Gastrocnemius medialis (tissue), 4 donors: Measurements from ENCODE around the gene GABARAP. TPM values are rescaled to one million over a fixed set of nuclear protein-coding genes. Genes with fewer than 3 reads are reported as not detected.
A peak's percentile ranks its signal among the peaks of the same experiment; 100 is the strongest.
"Not testable (repeated sequence)": the region's sequence is repeated elsewhere in the genome, so short reads cannot be mapped to it uniquely, and the experiment has no call there.

Experiments used
- ATAC-seq, 2 donors: fragments of 150-250 bp; one replicate each; pipeline ENCODE4 v1.9.1; 2016
- DNase-seq, 2 donors: peaks; one replicate each; pipeline ENCODE4 v3.0.0-alpha.2; 2019
- H3K27ac ChIP-seq, 4 donors: fragments of 200-600 bp; sonication (generic); 1 replicate in 1 of 4; 2 replicates in 3 of 4; pipeline ENCODE4 v1.5.1; 2016 to 2018; ENCODE audit warnings: mild to moderate bottlenecking in 2 of 4, moderate library complexity in 1 of 4
- H3K27me3 ChIP-seq, 3 donors: fragments of 200-600 bp; sonication (generic) in 2 of 3; 1 replicate in 1 of 3; 2 replicates in 2 of 3; pipeline versions ENCODE4 v1.5.1 to v1.6.0; 2016 to 2019; ENCODE audit warnings: mild to moderate bottlenecking in 1 of 3, moderate library complexity in 1 of 3
- H3K36me3 ChIP-seq, 2 donors: fragments of 200-600 bp; sonication (generic) in 1 of 2; one replicate each; pipeline ENCODE4 v1.5.1; 2017 to 2018
- H3K4me1 ChIP-seq, 2 donors: fragments of 200-600 bp; sonication (generic) in 1 of 2; one replicate each; pipeline ENCODE4 v1.5.1; 2016 to 2017; ENCODE audit warnings: mild to moderate bottlenecking in 2 of 2
- H3K4me3 ChIP-seq, 4 donors: fragments of 200-600 bp; sonication (generic) in 3 of 4; 1 replicate in 1 of 4; 2 replicates in 3 of 4; pipeline ENCODE4 v1.5.1; 2016 to 2019; ENCODE audit warnings: mild to moderate bottlenecking in 2 of 4
- H3K9me3 ChIP-seq, 3 donors: fragments of 200-600 bp; sonication (generic) in 2 of 3; 1 replicate in 1 of 3; 2 replicates in 2 of 3; pipeline ENCODE4 v1.5.1; 2016 to 2019
- POLR2A ChIP-seq, 2 donors: fragments of 450-650 bp; IDR thresholded peaks; one replicate each; pipeline ENCODE4 v1.6.1; 2017; ENCODE audit warnings: antibody characterized with exemption in 2 of 2, mild to moderate bottlenecking in 2 of 2, moderate library complexity in 2 of 2
- in situ Hi-C, 4 donors: fragments of 200-750 bp; cut with MboI; loops; one replicate each; pipeline versions ENCODE4 v1.15.0 to v1.8.0; 2017; ENCODE audit warnings: low sequenced_read_pairs in 4 of 4
- intact Hi-C: fragments of 100-400 bp; cut with DNase I; formaldehyde crosslinking; loops from one replicate; pipeline ENCODE4 v1.15.1; 2023; ENCODE audit warnings: low total_unique reads
- total RNA-seq, 4 donors: library from RNA; depleted of rRNA; stranded (reverse); fragments of >200 nt; gene quantifications; one replicate each; pipeline versions ENCODE4 v1.1.0 to v1.2.3, GENCODE V29; 2016
- TF ChIP-seq, protein P1 (sequence below), 5 experiments: fragments of 450-650 bp in 3 of 5; fragments of 200-600 bp in 2 of 5; sonication (generic) in 2 of 5; IDR thresholded peaks in 4 of 5; conservative IDR thresholded peaks in 1 of 5; 1 replicate in 4 of 5; 2 replicates in 1 of 5; pipeline ENCODE4 v1.5.1; 2016 to 2019; ENCODE audit warnings: antibody characterized with exemption in 5 of 5, mild to moderate bottlenecking in 3 of 5, moderate library complexity in 3 of 5

GABARAP gene
- total RNA-seq, 4 donors from 2014 or later = 207 to 626 (median 258) TPM

DNA sequence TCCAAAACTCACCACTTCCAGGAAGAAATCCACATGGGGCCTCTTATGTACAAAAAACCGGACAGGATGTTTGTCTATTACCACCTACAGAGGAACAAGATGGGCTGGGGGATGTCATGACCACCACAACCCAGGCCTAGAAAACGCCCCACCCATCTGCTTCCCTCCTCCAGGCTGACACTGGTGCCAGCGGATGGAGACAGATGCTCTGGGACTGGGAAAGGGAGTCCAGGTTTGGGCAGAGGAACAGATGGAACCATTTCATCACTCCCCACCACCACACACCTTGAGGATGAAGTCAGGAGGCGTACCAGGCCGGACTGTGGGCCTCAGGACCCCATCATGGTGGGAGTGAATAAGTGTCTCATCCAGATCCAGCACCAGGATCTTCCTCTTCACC, 4.5 kb upstream of the GABARAP start:
- intact Hi-C loops = no loop called here
- peaks cover 37 to 41% of the 10 kb centered on the region in 2 donors for H3K4me1 ChIP-seq
- H3K27me3 ChIP-seq = no peaks in the 10 kb centered on the region
- peaks cover 0 to 32% of the 10 kb centered on the region in 2 donors for H3K36me3 ChIP-seq
- peak overlapping the region; percentile 98 to 100 (median 98) for H3K27ac ChIP-seq
- no peak overlapping the region for H3K4me3 ChIP-seq
- DNase-seq (no peak), ATAC-seq (no peak)
- no peaks in the 10 kb centered on the region for H3K9me3 ChIP-seq
- in situ Hi-C loops = no loop called here
- TF ChIP-seq, protein P1, sequence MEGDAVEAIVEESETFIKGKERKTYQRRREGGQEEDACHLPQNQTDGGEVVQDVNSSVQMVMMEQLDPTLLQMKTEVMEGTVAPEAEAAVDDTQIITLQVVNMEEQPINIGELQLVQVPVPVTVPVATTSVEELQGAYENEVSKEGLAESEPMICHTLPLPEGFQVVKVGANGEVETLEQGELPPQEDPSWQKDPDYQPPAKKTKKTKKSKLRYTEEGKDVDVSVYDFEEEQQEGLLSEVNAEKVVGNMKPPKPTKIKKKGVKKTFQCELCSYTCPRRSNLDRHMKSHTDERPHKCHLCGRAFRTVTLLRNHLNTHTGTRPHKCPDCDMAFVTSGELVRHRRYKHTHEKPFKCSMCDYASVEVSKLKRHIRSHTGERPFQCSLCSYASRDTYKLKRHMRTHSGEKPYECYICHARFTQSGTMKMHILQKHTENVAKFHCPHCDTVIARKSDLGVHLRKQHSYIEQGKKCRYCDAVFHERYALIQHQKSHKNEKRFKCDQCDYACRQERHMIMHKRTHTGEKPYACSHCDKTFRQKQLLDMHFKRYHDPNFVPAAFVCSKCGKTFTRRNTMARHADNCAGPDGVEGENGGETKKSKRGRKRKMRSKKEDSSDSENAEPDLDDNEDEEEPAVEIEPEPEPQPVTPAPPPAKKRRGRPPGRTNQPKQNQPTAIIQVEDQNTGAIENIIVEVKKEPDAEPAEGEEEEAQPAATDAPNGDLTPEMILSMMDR (IDR thresholded peaks at IDR 0.05 in 4 of 5, conservative IDR thresholded peaks at IDR 0.05 in 1 of 5) = no peak
- no peak for TF ChIP-seq POLR2A (IDR thresholded peaks at IDR 0.05)

DNA sequence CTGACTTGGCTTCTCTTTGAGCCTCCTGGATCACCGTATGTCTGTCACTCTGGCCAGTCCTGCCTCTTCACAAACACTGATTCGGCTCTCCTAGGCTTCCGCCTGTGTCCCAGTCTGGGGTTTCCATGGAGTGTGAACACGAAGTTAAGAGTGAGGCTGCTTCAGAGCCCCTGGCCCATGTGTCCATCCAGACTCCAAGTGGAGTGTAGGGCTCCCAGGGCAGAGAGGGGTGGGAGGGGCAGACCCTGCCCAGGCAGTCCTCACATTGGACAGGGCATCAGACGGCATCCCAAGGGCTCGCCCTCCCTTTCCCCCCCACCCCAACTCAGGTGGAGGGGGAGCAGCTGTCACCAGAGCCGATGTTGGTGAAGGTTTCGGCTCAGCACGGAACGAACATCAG, 1.6 kb upstream of the GABARAP start:
- Histone ChIP-seq H3K36me3 (peaks cover 0 to 44% of the 10 kb centered on the region in 2 donors), H3K4me1 (peaks cover 35 to 44% of the 10 kb centered on the region in 2 donors), H3K27ac (peak overlapping the region; percentile 92 to 99 (median 98))
- ATAC-seq, H3K9me3 ChIP-seq, DNase-seq, in situ Hi-C loops, H3K27me3 ChIP-seq, H3K4me3 ChIP-seq: not testable (repeated sequence)
- intact Hi-C loops = loop anchor here (2.0 to 5.0 kb wide), 2 partner anchors 63 to 908 kb away; partner anchors contain the start of genes EIF5A and PER1

DNA sequence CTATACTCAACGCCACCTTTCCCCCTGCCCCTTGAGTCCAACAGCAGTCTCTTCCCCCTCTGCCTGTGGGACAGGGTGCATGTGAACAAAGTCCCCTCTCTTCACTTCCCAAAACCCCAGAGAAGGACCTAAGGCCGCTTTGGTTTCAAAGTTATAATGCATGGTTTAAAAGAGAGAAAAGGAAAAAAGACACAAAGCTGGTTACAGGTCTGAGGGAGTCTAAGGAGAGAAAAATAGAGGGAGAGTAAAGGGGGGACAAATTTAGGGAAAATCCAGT, 1.1 kb upstream of the GABARAP start:
- H3K27me3 ChIP-seq = no peaks in the 10 kb centered on the region
- ATAC-seq (no peak), DNase-seq (no peak)
- peaks cover 0 to 44% of the 10 kb centered on the region in 2 donors for H3K36me3 ChIP-seq
- H3K27ac ChIP-seq = peak overlapping the region; percentile 92 to 99 (median 98)
- peak overlapping the region; percentile 75 to 99 (median 92) for H3K4me3 ChIP-seq
- no peak for TF ChIP-seq POLR2A (IDR thresholded peaks at IDR 0.05)
- TF ChIP-seq, protein P1 (IDR thresholded peaks at IDR 0.05 in 4 of 5, conservative IDR thresholded peaks at IDR 0.05 in 1 of 5) = no peak
- in situ Hi-C loops = no loop called here
- no peaks in the 10 kb centered on the region for H3K9me3 ChIP-seq
- H3K4me1 ChIP-seq = peaks cover 32 to 40% of the 10 kb centered on the region in 2 donors
- intact Hi-C loops = loop anchor here (2.0 to 5.0 kb wide), 2 partner anchors 63 to 909 kb away; partner anchors contain the start of genes EIF5A and PER1

DNA sequence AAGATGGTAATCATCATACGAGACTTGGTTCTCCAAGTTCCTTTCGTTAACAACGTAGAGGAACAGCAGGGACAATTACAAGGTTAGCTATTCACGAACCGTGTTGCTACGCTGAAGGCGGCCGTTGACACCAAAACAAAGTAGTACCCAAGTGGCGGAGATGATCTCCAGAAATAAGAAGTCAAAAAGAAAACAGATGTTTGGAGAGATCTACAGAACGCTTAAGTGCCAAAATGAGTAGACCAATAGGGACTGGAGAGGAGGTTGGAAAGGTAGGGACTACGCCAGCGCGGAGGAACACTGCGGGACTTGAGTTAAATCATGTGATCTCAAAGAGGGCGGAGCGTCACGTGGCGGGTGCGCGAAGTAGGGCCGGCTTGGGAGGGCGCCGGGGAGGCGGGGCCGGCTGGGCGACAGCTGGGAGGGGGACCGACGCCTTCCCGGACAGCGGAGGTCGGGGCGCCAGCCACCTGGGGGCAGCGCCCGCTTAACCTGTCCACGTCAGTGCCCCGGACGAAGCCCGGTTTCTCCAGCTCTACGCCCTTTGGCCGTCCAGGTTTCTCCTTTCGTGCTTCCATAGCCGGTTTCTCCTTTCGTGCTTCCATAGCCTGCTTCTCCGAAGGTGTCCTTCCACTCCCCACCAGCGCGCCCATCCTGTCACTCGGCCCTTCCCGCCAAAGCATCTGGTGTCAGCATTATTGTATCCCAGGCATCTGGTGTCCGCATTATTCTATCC, 636 bp upstream of the GABARAP start:
- Histone ChIP-seq H3K4me1 (peaks cover 27 to 35% of the 10 kb centered on the region in 2 donors), H3K27me3 (no peaks in the 10 kb centered on the region), H3K27ac (peak overlapping the region; percentile 92 to 99 (median 98)), H3K4me3 (peak overlapping the region; percentile 75 to 99 (median 92)), H3K36me3 (peaks cover 0 to 44% of the 10 kb centered on the region in 2 donors), H3K9me3 (no peaks in the 10 kb centered on the region)
- in situ Hi-C loops (no loop called here), intact Hi-C loops (loop anchor here (2.0 to 5.0 kb wide), 2 partner anchors 64 to 909 kb away; partner anchors contain the start of genes EIF5A and PER1)
- DNase-seq (peak; percentile 92 to 96), ATAC-seq (peak; percentile 40 to 42)
- peak; percentile 74 to 75 for TF ChIP-seq POLR2A (IDR thresholded peaks at IDR 0.05)
- TF ChIP-seq, protein P1 (IDR thresholded peaks at IDR 0.05 in 4 of 5, conservative IDR thresholded peaks at IDR 0.05 in 1 of 5) = peak in 3 of 5 experiments; percentile 15 to 27 (median 20)

DNA sequence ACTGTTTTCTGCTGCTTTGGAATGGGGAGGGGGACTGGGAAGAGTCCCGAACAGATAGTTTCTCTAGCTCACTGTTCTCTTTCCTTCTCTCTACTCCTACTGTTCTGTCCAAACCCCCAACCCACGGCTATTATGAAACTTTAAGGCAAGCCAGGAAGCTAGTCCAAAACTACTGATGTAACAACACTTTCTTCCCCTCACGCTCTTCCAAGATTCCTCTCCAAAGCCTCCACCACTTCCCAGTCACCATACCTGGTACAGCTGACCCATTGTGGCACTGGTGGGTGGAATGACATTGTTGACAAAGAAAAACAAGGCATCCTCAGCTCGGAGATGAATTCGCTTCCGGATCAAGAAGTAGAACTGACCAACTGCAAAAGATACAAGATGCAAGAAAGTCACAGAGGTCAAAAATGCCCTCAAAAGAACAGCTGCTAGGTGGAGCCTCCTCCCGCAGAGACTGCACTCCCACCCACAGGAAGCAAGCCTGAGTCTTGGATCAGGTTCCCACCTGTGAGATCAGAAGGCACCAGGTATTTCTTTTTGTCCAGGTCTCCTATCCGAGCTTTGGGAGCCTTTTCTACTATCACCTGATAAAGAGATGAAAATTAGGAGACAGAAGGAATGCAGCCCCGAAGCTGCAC, 1.0 kb downstream of the GABARAP start:
- ATAC-seq = no peak

More for the DNA sequence above, 1.0 kb downstream of the GABARAP start:
- no peak for DNase-seq
- in situ Hi-C loops = no loop called here
- Histone ChIP-seq H3K27me3 (no peaks in the 10 kb centered on the region), H3K9me3 (no peaks in the 10 kb centered on the region), H3K36me3 (peaks cover 0 to 40% of the 10 kb centered on the region in 2 donors), H3K4me3 (peak overlapping the region; percentile 75 to 99 (median 92)), H3K27ac (peak overlapping the region; percentile 92 to 99 (median 98)), H3K4me1 (peaks cover 26 to 30% of the 10 kb centered on the region in 2 donors)
- no peak for TF ChIP-seq POLR2A (IDR thresholded peaks at IDR 0.05)
- TF ChIP-seq, protein P1 (IDR thresholded peaks at IDR 0.05 in 4 of 5, conservative IDR thresholded peaks at IDR 0.05 in 1 of 5) = no peak
- intact Hi-C loops = loop anchor here (5.0 kb wide), 1 partner anchor 911 kb away; the partner anchor contains the start of gene PER1
